Thoracic aorta (tissue), 2 donors: ENCODE data around the gene EPG5. TPM values are rescaled to one million over a fixed set of nuclear protein-coding genes. Genes with fewer than 3 reads are reported as not detected.

Source experiments
- ATAC-seq: fragments of 150-250 bp; one replicate; pipeline ENCODE4 v1.8.0; 2017; ENCODE audit warnings: low read depth; ENCODE audit not compliant: insufficient number of reproducible peaks, low FRiP score
- DNase-seq: peaks from one replicate; pipeline ENCODE4 v3.0.0-alpha.2; 2020; ENCODE audit warnings: low spot score
- H3K27ac ChIP-seq, 2 donors: fragments of 200-600 bp; sonication (generic); 1 replicate in 1 of 2; 2 replicates in 1 of 2; pipeline ENCODE4 v1.5.1; 2016; ENCODE audit warnings: mild to moderate bottlenecking in 2 of 2, moderate library complexity in 2 of 2
- H3K27me3 ChIP-seq: fragments of 200-600 bp; sonication (generic); replicated peaks from 2 replicates; pipeline ENCODE4 v1.6.0; 2016; ENCODE audit warnings: mild to moderate bottlenecking; ENCODE audit not compliant: insufficient read depth
- H3K36me3 ChIP-seq: fragments of 200-600 bp; sonication (generic); one replicate; pipeline ENCODE4 v1.5.1; 2016
- H3K4me1 ChIP-seq, 2 donors: fragments of 200-600 bp; sonication (generic); 1 replicate in 1 of 2; 2 replicates in 1 of 2; pipeline versions ENCODE4 v1.5.1 to v1.6.0; 2016; ENCODE audit warnings: low read depth in 2 of 2, mild to moderate bottlenecking in 1 of 2; ENCODE audit not compliant: control insufficient read depth in 1 of 2
- H3K4me3 ChIP-seq: fragments of 200-600 bp; sonication (generic); 2 replicates; pipeline ENCODE4 v1.5.1; 2016; ENCODE audit warnings: mild to moderate bottlenecking
- H3K9me3 ChIP-seq: fragments of 200-600 bp; sonication (generic); 2 replicates; pipeline ENCODE4 v1.5.1; 2016
- total RNA-seq, 2 donors: library from RNA; depleted of rRNA; stranded (reverse); fragments of >200 nt; gene quantifications; one replicate each; pipeline versions ENCODE4 v1.1.0 to v1.2.3, GENCODE V29; 2016
- TF ChIP-seq, protein P1 (sequence below): fragments of 200-600 bp; sonication (generic); IDR thresholded peaks from one replicate; pipeline ENCODE4 v1.5.1; 2019; ENCODE audit warnings: antibody characterized with exemption

Gene EPG5
- total RNA-seq, 2 donors from 2014 or later = 46.0 to 47.9 TPM

DNA sequence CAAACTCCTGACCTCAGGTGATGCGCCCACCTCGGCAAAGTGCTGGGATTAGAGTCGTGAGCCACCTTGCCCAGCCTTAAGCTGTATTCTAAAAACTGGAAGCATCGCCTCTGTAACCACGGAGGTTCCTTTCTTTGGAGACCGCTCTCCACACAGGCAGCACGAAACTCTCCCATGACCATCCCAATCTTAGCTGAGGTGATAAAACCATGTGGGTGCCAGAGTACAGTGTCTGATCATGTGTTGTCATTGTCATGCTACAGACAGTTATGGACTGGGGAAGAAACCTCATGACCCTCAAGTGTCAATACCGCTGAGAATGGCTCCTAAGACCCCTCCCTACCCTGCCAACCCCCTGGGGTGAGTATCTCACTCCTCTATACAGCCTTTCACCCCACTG lies 41.4 kb upstream of the EPG5 start:
- Histone ChIP-seq H3K27ac (no peak overlapping the region), H3K4me3 (no peak overlapping the region), H3K4me1 (no peaks in the 10 kb centered on the region), H3K27me3 (no peaks in the 10 kb centered on the region), H3K36me3 (no peaks in the 10 kb centered on the region), H3K9me3 (no peaks in the 10 kb centered on the region)
- TF ChIP-seq, protein P1, sequence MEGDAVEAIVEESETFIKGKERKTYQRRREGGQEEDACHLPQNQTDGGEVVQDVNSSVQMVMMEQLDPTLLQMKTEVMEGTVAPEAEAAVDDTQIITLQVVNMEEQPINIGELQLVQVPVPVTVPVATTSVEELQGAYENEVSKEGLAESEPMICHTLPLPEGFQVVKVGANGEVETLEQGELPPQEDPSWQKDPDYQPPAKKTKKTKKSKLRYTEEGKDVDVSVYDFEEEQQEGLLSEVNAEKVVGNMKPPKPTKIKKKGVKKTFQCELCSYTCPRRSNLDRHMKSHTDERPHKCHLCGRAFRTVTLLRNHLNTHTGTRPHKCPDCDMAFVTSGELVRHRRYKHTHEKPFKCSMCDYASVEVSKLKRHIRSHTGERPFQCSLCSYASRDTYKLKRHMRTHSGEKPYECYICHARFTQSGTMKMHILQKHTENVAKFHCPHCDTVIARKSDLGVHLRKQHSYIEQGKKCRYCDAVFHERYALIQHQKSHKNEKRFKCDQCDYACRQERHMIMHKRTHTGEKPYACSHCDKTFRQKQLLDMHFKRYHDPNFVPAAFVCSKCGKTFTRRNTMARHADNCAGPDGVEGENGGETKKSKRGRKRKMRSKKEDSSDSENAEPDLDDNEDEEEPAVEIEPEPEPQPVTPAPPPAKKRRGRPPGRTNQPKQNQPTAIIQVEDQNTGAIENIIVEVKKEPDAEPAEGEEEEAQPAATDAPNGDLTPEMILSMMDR = no peak
- no peak for DNase-seq
- ATAC-seq = no peak

DNA sequence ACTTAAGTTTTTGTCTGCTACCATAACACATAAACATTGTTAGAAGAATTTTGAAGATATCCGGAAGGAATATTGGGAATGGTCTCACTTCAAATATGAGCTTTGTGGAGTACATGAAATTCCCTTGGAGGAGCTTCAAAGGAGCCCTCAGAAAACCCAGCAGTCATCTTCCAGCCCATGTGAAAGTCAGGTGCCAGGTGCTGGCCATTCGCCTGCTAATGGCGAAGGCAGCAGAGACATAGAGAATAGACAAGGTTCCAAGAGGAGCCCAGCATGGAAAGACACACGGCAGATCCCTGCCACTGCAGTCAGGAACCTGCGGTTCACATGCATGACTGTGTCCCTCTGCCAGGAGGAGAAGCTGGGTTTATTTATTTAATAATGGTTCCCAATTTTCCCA lies 40.0 kb upstream of the EPG5 start:
- Histone ChIP-seq H3K4me3 (no peak overlapping the region), H3K4me1 (no peaks in the 10 kb centered on the region), H3K27ac (no peak overlapping the region), H3K9me3 (no peaks in the 10 kb centered on the region), H3K27me3 (no peaks in the 10 kb centered on the region), H3K36me3 (no peaks in the 10 kb centered on the region)
- no peak for DNase-seq
- no peak for ATAC-seq
- TF ChIP-seq, protein P1 = no peak

DNA sequence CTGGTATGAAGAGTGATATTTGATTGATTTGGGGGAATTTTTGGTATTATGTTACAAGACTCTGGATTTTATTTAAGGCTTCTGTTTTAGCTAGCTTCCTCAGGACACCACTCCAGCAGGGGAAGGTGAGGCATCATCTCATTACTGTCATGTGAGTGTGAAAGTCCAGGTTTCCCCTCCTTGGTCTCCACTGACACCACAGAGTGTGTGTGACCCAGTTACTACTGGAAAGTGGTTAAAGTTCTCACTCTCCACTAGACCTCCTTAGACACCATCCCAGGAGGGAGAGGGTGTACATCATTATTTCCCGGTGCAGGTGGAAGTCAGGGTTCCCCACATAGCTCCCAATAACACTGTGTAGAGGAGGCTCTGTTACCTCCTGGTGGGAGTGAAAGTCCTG lies 35.8 kb upstream of the EPG5 start:
- DNase-seq (no peak), ATAC-seq (no peak)
- no peak overlapping the region for H3K4me3 ChIP-seq

DNA sequence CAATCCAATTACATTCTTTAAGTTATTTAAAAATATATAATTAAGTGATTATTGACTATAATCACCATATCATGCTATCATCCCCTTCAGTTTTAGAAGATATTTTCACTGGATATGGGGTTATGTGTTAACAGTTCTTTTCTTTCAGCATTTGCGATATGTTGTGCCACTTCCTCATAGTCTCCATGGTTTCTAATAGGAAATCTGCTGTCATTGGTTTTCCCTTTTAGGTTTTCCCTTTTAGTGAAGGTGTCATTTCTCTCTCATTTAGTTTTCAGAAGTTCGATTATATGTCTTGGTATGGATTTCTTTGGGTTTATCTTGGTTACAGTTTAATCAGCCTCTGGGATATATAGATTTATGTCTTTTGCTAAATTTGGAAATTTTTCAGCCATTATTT lies 34.8 kb upstream of the EPG5 start:
- Histone ChIP-seq H3K9me3 (no peaks in the 10 kb centered on the region), H3K36me3 (no peaks in the 10 kb centered on the region), H3K27me3 (no peaks in the 10 kb centered on the region), H3K27ac (no peak overlapping the region), H3K4me1 (no peaks in the 10 kb centered on the region), H3K4me3 (no peak overlapping the region)
- ATAC-seq (no peak), DNase-seq (no peak)
- TF ChIP-seq, protein P1 = no peak

More for the DNA sequence above, 35.8 kb upstream of the EPG5 start:
- TF ChIP-seq, protein P1 = no peak
- no peak overlapping the region for H3K27ac ChIP-seq
- H3K9me3 ChIP-seq = no peaks in the 10 kb centered on the region
- no peaks in the 10 kb centered on the region for H3K4me1 ChIP-seq
- H3K27me3 ChIP-seq = no peaks in the 10 kb centered on the region
- H3K36me3 ChIP-seq = no peaks in the 10 kb centered on the region

DNA sequence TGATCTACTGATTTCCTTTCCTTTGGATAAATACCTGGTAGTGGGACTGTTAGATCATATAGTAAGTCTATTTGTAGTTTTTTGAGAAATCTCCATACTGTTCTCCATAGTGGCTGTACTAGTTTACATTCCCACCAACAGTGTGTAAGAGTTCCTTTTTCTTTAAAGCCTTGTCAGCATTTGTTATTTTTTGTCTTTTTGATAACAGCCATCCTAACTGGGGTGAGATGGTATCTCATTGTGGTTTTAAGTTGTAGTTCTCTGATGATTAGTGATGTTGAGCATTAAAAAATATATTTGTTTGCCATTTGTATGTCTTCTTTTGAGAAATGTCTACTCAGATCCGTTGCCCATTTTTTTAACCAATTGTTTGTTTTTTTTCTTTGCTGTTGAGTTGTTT lies 33.9 kb upstream of the EPG5 start:
- DNase-seq (no peak), ATAC-seq (no peak)
- H3K27me3 ChIP-seq = no peaks in the 10 kb centered on the region
- H3K36me3 ChIP-seq = no peaks in the 10 kb centered on the region
- H3K27ac ChIP-seq = no peak overlapping the region
- TF ChIP-seq, protein P1 = no peak
- no peaks in the 10 kb centered on the region for H3K4me1 ChIP-seq
- no peak overlapping the region for H3K4me3 ChIP-seq
- H3K9me3 ChIP-seq = no peaks in the 10 kb centered on the region
